Caco-2 (cell line): ENCODE data around the gene GRIK4. TPM values are rescaled to one million over a fixed set of nuclear protein-coding genes. Genes with fewer than 3 reads are reported as not detected.

Source experiments
- BruUV-seq: library from RNA; stranded (reverse); fragments of 400-500 nt; replicated peaks from 2 replicates; lab custom pipeline; 2021; lab: Mats Ljungman, UMichigan
- CTCF ChIA-PET: fragments of 300-600 bp; sonication (Branson Sonifier 250); formaldehyde crosslinking; loops from one replicate; lab custom pipeline; 2022; ENCODE audit warnings: antibody characterized with exemption; lab: Charles Lee
- POLR2A ChIA-PET: fragments of 300-600 bp; sonication (Branson Sonifier 250); formaldehyde crosslinking; loops from one replicate; lab custom pipeline; 2022; ENCODE audit warnings: antibody characterized with exemption; lab: Charles Lee
- DNase-seq, 2 experiments: peaks; one replicate each; pipeline versions ENCODE4 v3.0.0 to v3.0.0-alpha.2; 2020 to 2022
- H3K27me3 ChIP-seq: replicated peaks from 2 replicates; pipeline ENCODE4 v1.6.0; 2011; ENCODE audit warnings: low read length; ENCODE audit not compliant: control insufficient read depth, insufficient read depth
- H3K36me3 ChIP-seq: 2 replicates; pipeline ENCODE4 v1.5.1; 2011; ENCODE audit warnings: low read length; ENCODE audit not compliant: control insufficient read depth, insufficient read depth
- H3K4me1 ChIP-seq: fragments of 250-450 bp; sonication (Bioruptor Pico); 2 replicates; pipeline ENCODE4 v1.5.1; 2020; ENCODE audit warnings: mild to moderate bottlenecking
- H3K4me3 ChIP-seq: 2 replicates; pipeline ENCODE4 v1.5.1; 2011; ENCODE audit warnings: low read depth, mild to moderate bottlenecking, control low read depth, low read length
- H3K9me3 ChIP-seq: fragments of 250-450 bp; sonication (Bioruptor Pico); 2 replicates; pipeline ENCODE4 v1.5.1; 2020; ENCODE audit warnings: mild to moderate bottlenecking, moderate library complexity
- H3K27ac Mint-ChIP-seq: one replicate; pipeline ENCODE4 v1.8.0; 2022; ENCODE audit warnings: mixed read lengths; ENCODE audit not compliant: unreplicated experiment
- H3K27me3 Mint-ChIP-seq: one replicate; pipeline ENCODE4 v1.8.0; 2022; ENCODE audit warnings: mixed read lengths; ENCODE audit not compliant: insufficient read depth, unreplicated experiment
- H3K36me3 Mint-ChIP-seq: one replicate; pipeline ENCODE4 v1.8.0; 2022; ENCODE audit warnings: mild to moderate bottlenecking, mixed read lengths; ENCODE audit not compliant: insufficient read depth, unreplicated experiment
- H3K4me1 Mint-ChIP-seq: one replicate; pipeline ENCODE4 v1.8.0; 2022; ENCODE audit warnings: low read depth, mixed read lengths; ENCODE audit not compliant: unreplicated experiment
- H3K4me3 Mint-ChIP-seq: one replicate; pipeline ENCODE4 v1.8.0; 2022; ENCODE audit warnings: mild to moderate bottlenecking, moderate library complexity, mixed read lengths; ENCODE audit not compliant: unreplicated experiment
- H3K9me3 Mint-ChIP-seq: one replicate; pipeline ENCODE4 v1.8.0; 2022; ENCODE audit warnings: mixed read lengths; ENCODE audit not compliant: unreplicated experiment
- CTCF ChIP-seq, 2 experiments: fragments of 200-600 bp in 1 of 2; IDR thresholded peaks; 1 replicate in 1 of 2; 2 replicates in 1 of 2; pipeline versions ENCODE4 v1.5.1 to v1.8.0; 2011 to 2022; ENCODE audit warnings: antibody characterized with exemption in 1 of 2, control low read depth in 1 of 2, inconsistent platforms in 1 of 2, low read depth in 1 of 2, low read length in 1 of 2, mild to moderate bottlenecking in 1 of 2, moderate library complexity in 1 of 2; ENCODE audit not compliant: insufficient read depth in 1 of 2, severe bottlenecking in 1 of 2, unreplicated experiment in 1 of 2
- intact Hi-C: fragments of 100-400 bp; cut with micrococcal nuclease; formaldehyde crosslinking; loops from one replicate; pipeline ENCODE4 v1.10.0; 2022; ENCODE audit not compliant: unreplicated experiment
- total RNA-seq: library from RNA; stranded (reverse); gene quantifications from 2 replicates; pipeline ENCODE4 v1.2.3, GENCODE V29; 2022

GRIK4 gene
- total RNA-seq, 1 experiment from 2014 or later = 2.0 TPM

GRCh38 chr11:120867024-120867423 is 355.5 kb downstream of the GRIK4 start:
- ChIA-PET POLR2A (no interaction called here), CTCF (no interaction called here)
- Histone ChIP-seq H3K4me1 (no peaks in the 10 kb centered on the region), H3K4me3 (no peak overlapping the region), H3K9me3 (no peaks in the 10 kb centered on the region), H3K27me3 (peaks cover 2% of the 10 kb centered on the region; the same call in 1 of the 2 replicates), H3K36me3 (no peaks in the 10 kb centered on the region)
- Mint-ChIP-seq H3K4me1 (no peaks in the 10 kb centered on the region), H3K27me3 (peaks cover 26% of the 10 kb centered on the region), H3K4me3 (no peak overlapping the region), H3K36me3 (no peaks in the 10 kb centered on the region), H3K27ac (no peak overlapping the region), H3K9me3 (no peaks in the 10 kb centered on the region)
- no peak for TF ChIP-seq CTCF (IDR thresholded peaks at IDR 0.05; ENCODE audit: insufficient read depth in 1 of 2, low read depth in 1 of 2, low read length in 1 of 2, severe bottlenecking in 1 of 2, unreplicated experiment in 1 of 2)
- no TSS peak for BruUV-seq
- intact Hi-C loops = no loop called here
- DNase-seq = no peak

GRCh38 chr11:120867531-120867930 is 356.0 kb downstream of the GRIK4 start:
- H3K4me3 Mint-ChIP-seq = no peak overlapping the region
- no peak for TF ChIP-seq CTCF (IDR thresholded peaks at IDR 0.05; ENCODE audit: insufficient read depth in 1 of 2, low read depth in 1 of 2, low read length in 1 of 2, severe bottlenecking in 1 of 2, unreplicated experiment in 1 of 2)
- H3K27ac Mint-ChIP-seq = no peak overlapping the region
- no peaks in the 10 kb centered on the region for H3K9me3 ChIP-seq
- H3K27me3 ChIP-seq = peaks cover 2% of the 10 kb centered on the region; the same call in 1 of the 2 replicates
- no peaks in the 10 kb centered on the region for H3K9me3 Mint-ChIP-seq
- no peaks in the 10 kb centered on the region for H3K4me1 ChIP-seq
- H3K36me3 Mint-ChIP-seq = no peaks in the 10 kb centered on the region
- H3K4me1 Mint-ChIP-seq = no peaks in the 10 kb centered on the region
- no peaks in the 10 kb centered on the region for H3K36me3 ChIP-seq
- BruUV-seq = no TSS peak
- no peak overlapping the region for H3K4me3 ChIP-seq
- ChIA-PET POLR2A (no interaction called here), CTCF (no interaction called here)
- intact Hi-C loops = no loop called here
- DNase-seq = peak; percentile 30 to 52
- peaks cover 26% of the 10 kb centered on the region for H3K27me3 Mint-ChIP-seq

- BruUV-seq = no TSS peak
- Mint-ChIP-seq H3K36me3 (no peaks in the 10 kb centered on the region), H3K4me1 (no peaks in the 10 kb centered on the region), H3K27ac (no peak overlapping the region), H3K27me3 (peaks cover 26% of the 10 kb centered on the region), H3K4me3 (no peak overlapping the region), H3K9me3 (no peaks in the 10 kb centered on the region)
- H3K4me1 ChIP-seq = no peaks in the 10 kb centered on the region
- H3K27me3 ChIP-seq = peaks cover 2% of the 10 kb centered on the region; the same call in 1 of the 2 replicates
- no peak for TF ChIP-seq CTCF (IDR thresholded peaks at IDR 0.05; ENCODE audit: insufficient read depth in 1 of 2, low read depth in 1 of 2, low read length in 1 of 2, severe bottlenecking in 1 of 2, unreplicated experiment in 1 of 2)
- POLR2A ChIA-PET = no interaction called here
- H3K36me3 ChIP-seq = no peaks in the 10 kb centered on the region
- DNase-seq = no peak
- CTCF ChIA-PET = no interaction called here
- intact Hi-C loops = no loop called here
- H3K4me3 ChIP-seq = no peak overlapping the region
- H3K9me3 ChIP-seq = no peaks in the 10 kb centered on the region
Observed at GRCh38 chr11:120867988-120868387, 356.4 kb downstream of the GRIK4 start.
